OCI-LY3 (cell line): ENCODE measurements around the gene NBPF1.
"Not testable (repeated sequence)": the region's sequence is repeated elsewhere in the genome, so short reads cannot be mapped to it uniquely, and the experiment has no call there.

Experiments
- CTCF ChIP-seq: fragments of 200-600, 300-600 bp; sonication (generic); IDR thresholded peaks from 2 replicates; pipeline ENCODE4 v1.5.1; 2014; ENCODE audit warnings: antibody characterized with exemption, low read length, low read depth
- EZH2phosphoT487 ChIP-seq: fragments of 200-600 bp; shearing (Covaris generic); IDR thresholded peaks from 2 replicates; pipeline ENCODE4 v1.6.1; 2018; ENCODE audit warnings: antibody characterized with exemption, mixed run types, low read depth

- TF ChIP-seq CTCF, EZH2phosphoT487: not testable (repeated sequence)
These were observed 96.5 kb downstream of the NBPF1 start for GRCh38 chr1:16516694-16517410.
